Islet of Langerhans (tissue), 1 donor: Measurements from ENCODE around the gene IFTAP.
"Not testable (repeated sequence)": the region's sequence is repeated elsewhere in the genome, so short reads cannot be mapped to it uniquely, and the experiment has no call there.

Experiments used
- FAIRE-seq: peaks from one replicate; lab custom pipeline; 2011; peaks lifted over from hg19 to GRCh38; lab: Jason Lieb, UNC

The IFTAP gene

GRCh38 chr11:36638556-36638955 lies 44.3 kb downstream of the IFTAP start:
- FAIRE-seq: no peak

GRCh38 chr11:36657610-36658267 lies 63.4 kb downstream of the IFTAP start:
- FAIRE-seq: no peak

GRCh38 chr11:36661359-36661758 lies 67.1 kb downstream of the IFTAP start:
- FAIRE-seq: not testable (repeated sequence)

- FAIRE-seq: peak; percentile 99
Measured at GRCh38 chr11:36672815-36673450, 78.6 kb downstream of the IFTAP start.

GRCh38 chr11:36679547-36679946 lies 85.2 kb downstream of the IFTAP start:
- not testable (repeated sequence) for FAIRE-seq

- FAIRE-seq: no peak
Measured at GRCh38 chr11:36683818-36684217, 89.5 kb downstream of the IFTAP start.

GRCh38 chr11:36684840-36685801 lies 90.8 kb downstream of the IFTAP start:
- FAIRE-seq: no peak

- FAIRE-seq: no peak
Measured at GRCh38 chr11:36688132-36688531, 93.8 kb downstream of the IFTAP start.

- no peak for FAIRE-seq
Measured at GRCh38 chr11:36688571-36689291, 94.4 kb downstream of the IFTAP start.

- no peak for FAIRE-seq
Measured at GRCh38 chr11:36689442-36689841, 95.1 kb downstream of the IFTAP start.

GRCh38 chr11:36692704-36693103 lies 98.4 kb downstream of the IFTAP start:
- no peak for FAIRE-seq

GRCh38 chr11:36693139-36693843 lies 99.0 kb downstream of the IFTAP start:
- FAIRE-seq: no peak

GRCh38 chr11:36695111-36695510 lies 100.8 kb downstream of the IFTAP start:
- FAIRE-seq: no peak

- FAIRE-seq: no peak
Measured at GRCh38 chr11:36695571-36695970, 101.3 kb downstream of the IFTAP start.

- FAIRE-seq: no peak
Measured at GRCh38 chr11:36696550-36696949, 102.2 kb downstream of the IFTAP start.

GRCh38 chr11:36699271-36699670 lies 105.0 kb downstream of the IFTAP start:
- FAIRE-seq: no peak

- no peak for FAIRE-seq
Measured at GRCh38 chr11:36700246-36700645, 105.9 kb downstream of the IFTAP start.

- FAIRE-seq: peak; percentile 73
Measured at GRCh38 chr11:36702330-36703054, 108.2 kb downstream of the IFTAP start.

GRCh38 chr11:36703055-36703404 lies 108.7 kb downstream of the IFTAP start:
- no peak for FAIRE-seq
